GM23338 (cell line): ENCODE data around the gene NRBP1. TPM values are rescaled to one million over a fixed set of nuclear protein-coding genes. Genes with fewer than 3 reads are reported as not detected.

Source experiments
- ATAC-seq: fragments of 200-7000 bp; cut with Tn5 transposase; 3 replicates; pipeline ENCODE4 v1.9.1; 2020
- DNase-seq: peaks from one replicate; pipeline ENCODE4 v3.0.0-alpha.2; 2015; ENCODE audit warnings: low spot score
- H2AFZ ChIP-seq: fragments of 200-600 bp; sonication (generic); 2 replicates; pipeline ENCODE4 v1.8.0; 2016; ENCODE audit warnings: antibody characterized with exemption, mild to moderate bottlenecking, moderate library complexity
- H3F3A ChIP-seq: fragments of 200-600 bp; sonication (generic); replicated peaks from 2 replicates; pipeline ENCODE4 v1.8.0; 2017; ENCODE audit warnings: antibody characterized with exemption, mixed run types, low read depth
- H3K27ac ChIP-seq: fragments of 200-600 bp; sonication (generic); 2 replicates; pipeline ENCODE4 v1.6.1; 2016; ENCODE audit warnings: low read depth
- H3K27me3 ChIP-seq: fragments of 200-600 bp; sonication (generic); 2 replicates; pipeline ENCODE4 v1.8.0; 2016; ENCODE audit warnings: mild to moderate bottlenecking, mixed run types, moderate library complexity; ENCODE audit not compliant: insufficient read depth
- H3K36me3 ChIP-seq: fragments of 200-600 bp; sonication (generic); 2 replicates; pipeline ENCODE4 v1.8.0; 2016; ENCODE audit warnings: mild to moderate bottlenecking; ENCODE audit not compliant: insufficient read depth
- H3K4me1 ChIP-seq: fragments of 200-600 bp; sonication (generic); 2 replicates; pipeline ENCODE4 v1.8.0; 2016; ENCODE audit warnings: mild to moderate bottlenecking, moderate library complexity; ENCODE audit not compliant: insufficient read depth
- H3K4me2 ChIP-seq: fragments of 200-600 bp; sonication (generic); 2 replicates; pipeline ENCODE4 v1.7.1; 2017; ENCODE audit warnings: mixed run types
- H3K4me3 ChIP-seq: fragments of 200-600 bp; sonication (generic); 2 replicates; pipeline ENCODE4 v1.6.1; 2016; ENCODE audit warnings: mixed run types
- H3K79me2 ChIP-seq: fragments of 200-600 bp; sonication (generic); replicated peaks from 2 replicates; pipeline ENCODE4 v1.8.0; 2017; ENCODE audit warnings: mild to moderate bottlenecking; ENCODE audit not compliant: insufficient read depth
- H3K9me2 ChIP-seq: fragments of 200-600 bp; sonication (generic); 2 replicates; pipeline ENCODE4 v1.8.0; 2017; ENCODE audit not compliant: insufficient read depth
- H4K20me1 ChIP-seq: fragments of 200-600 bp; sonication (generic); replicated peaks from 2 replicates; pipeline ENCODE4 v1.8.0; 2017; ENCODE audit warnings: mild to moderate bottlenecking; ENCODE audit not compliant: insufficient read depth
- H3K27ac Mint-ChIP-seq: 2 replicates; pipeline ENCODE4 v1.8.0; 2020; ENCODE audit warnings: inconsistent platforms, mild to moderate bottlenecking, moderate library complexity, mixed read lengths
- H3K27me3 Mint-ChIP-seq: 3 replicates; pipeline ENCODE4 v1.8.0; 2022; ENCODE audit warnings: low read depth, mild to moderate bottlenecking, moderate library complexity, mixed read lengths, inconsistent platforms; ENCODE audit not compliant: insufficient read depth, poor library complexity
- H3K36me3 Mint-ChIP-seq: 3 replicates; pipeline ENCODE4 v1.8.0; 2021; ENCODE audit warnings: low read depth, mild to moderate bottlenecking, inconsistent platforms, moderate library complexity, mixed read lengths
- H3K4me1 Mint-ChIP-seq: 3 replicates; pipeline ENCODE4 v1.8.0; 2020; ENCODE audit warnings: mild to moderate bottlenecking, inconsistent platforms, mixed read lengths
- H3K4me3 Mint-ChIP-seq: 3 replicates; pipeline ENCODE4 v1.8.0; 2021; ENCODE audit warnings: moderate library complexity, mild to moderate bottlenecking, inconsistent platforms, mixed read lengths
- H3K9me3 Mint-ChIP-seq: 3 replicates; pipeline ENCODE4 v1.8.0; 2020; ENCODE audit warnings: moderate library complexity, mild to moderate bottlenecking, inconsistent platforms, mixed read lengths
- POLR2AphosphoS5 ChIP-seq: IDR thresholded peaks from 2 replicates; pipeline ENCODE4 v1.6.1; 2016; ENCODE audit warnings: antibody characterized with exemption, low read depth
- REST ChIP-seq: IDR thresholded peaks from one replicate; pipeline ENCODE4 v1.6.1; 2018; ENCODE audit warnings: antibody characterized with exemption; ENCODE audit not compliant: unreplicated experiment
- ZNF331 ChIP-seq: fragments of 250-450 bp; sonication (Bioruptor Pico); IDR thresholded peaks from 2 replicates; pipeline ENCODE4 v1.5.0; 2020; ENCODE audit warnings: low read depth, mild to moderate bottlenecking, moderate library complexity
- ZNF462 ChIP-seq: fragments of 250-450 bp; sonication (Bioruptor Pico); IDR thresholded peaks from 2 replicates; pipeline ENCODE4 v1.5.0; 2020; ENCODE audit warnings: mild to moderate bottlenecking, moderate library complexity
- polyA plus RNA-seq: library from polyadenylated mRNA; unstranded; fragments of >200 nt; fragmentation: Nextera tagmentation; extraction: Ambion mirVana; gene quantifications from 2 replicates; pipeline ENCODE4 v1.2.1, GENCODE V29; 2016
- total RNA-seq: library from RNA; depleted of rRNA; stranded (reverse); fragments of >200 nt; shearing (Covaris generic); gene quantifications from 2 replicates; pipeline ENCODE4 v1.2.3, GENCODE V29; 2014

Gene NRBP1
- total and polyA plus RNA-seq, 2 experiments from 2014 or later: 75.0 to 128 TPM

DNA sequence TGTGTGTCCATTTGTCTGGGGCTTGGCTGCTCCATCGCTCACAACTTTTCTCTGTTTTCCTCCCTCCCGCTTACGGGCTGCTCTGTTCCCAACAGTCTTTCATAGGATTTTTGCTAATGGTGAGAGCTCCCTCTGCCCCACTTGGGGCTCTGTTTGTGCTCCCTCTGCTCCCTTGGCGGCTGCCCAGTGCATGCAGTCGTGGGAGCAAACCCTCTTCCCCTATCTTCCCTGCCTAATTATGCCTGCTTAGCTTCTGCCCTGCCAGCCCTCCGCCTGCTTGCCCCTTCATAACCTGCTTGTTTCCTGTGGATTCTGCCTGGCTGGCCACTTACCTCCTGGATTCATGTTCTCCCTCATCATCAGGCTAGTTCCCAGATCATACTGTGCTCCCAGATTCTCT lies 7.2 kb downstream of the NRBP1 start (continued):
- no peak for TF ChIP-seq ZNF462 (CRISPR knock-in tag)
- no peak for TF ChIP-seq REST
- no peak for TF ChIP-seq POLR2AphosphoS5

- no peaks in the 10 kb centered on the region for H3K27me3 ChIP-seq
- peak; percentile 8 for ATAC-seq
- H3K27ac ChIP-seq: peak overlapping the region; percentile 84; the same call in 1 of the 2 replicates
- Mint-ChIP-seq H3K27ac (no peak overlapping the region), H3K9me3 (no peaks in the 10 kb centered on the region), H3K4me1 (peaks cover 16% of the 10 kb centered on the region), H3K4me3 (peak overlapping the region; percentile 61; the same call in 1 of the 3 replicates), H3K27me3 (peaks cover 8% of the 10 kb centered on the region), H3K36me3 (peaks cover 56% of the 10 kb centered on the region)
- H3F3A ChIP-seq: peaks cover 21% of the 10 kb centered on the region
- H3K9me2 ChIP-seq: no peaks in the 10 kb centered on the region
- peaks cover 7% of the 10 kb centered on the region for H3K4me1 ChIP-seq
- no peaks in the 10 kb centered on the region; the same call in none of the 2 replicates for H4K20me1 ChIP-seq
- no peaks in the 10 kb centered on the region; the same call in 1 of the 2 replicates for H3K79me2 ChIP-seq
- H3K4me2 ChIP-seq: peak overlapping the region; percentile 68; the same call in 1 of the 2 replicates
- no peak for DNase-seq
- H3K4me3 ChIP-seq: peak overlapping the region; percentile 77; the same call in 1 of the 2 replicates
- peak overlapping the region; percentile 66; the same call in 1 of the 2 replicates for H2AFZ ChIP-seq
- peaks cover 15% of the 10 kb centered on the region for H3K36me3 ChIP-seq
- TF ChIP-seq ZNF331 (CRISPR knock-in tag) (no peak), ZNF462 (CRISPR knock-in tag) (no peak)
Observed at GRCh38 chr2:27441226-27441926, 12.9 kb downstream of the NRBP1 start.
